Suprapubic skin (tissue), 4 donors: ENCODE measurements around the gene RPE. TPM values are rescaled to one million over a fixed set of nuclear protein-coding genes. Genes with fewer than 3 reads are reported as not detected.

ENCODE experiments used
- DNase-seq, 2 donors: peaks; one replicate each; pipeline ENCODE4 v3.0.0-alpha.2; 2019; ENCODE audit warnings: low spot score in 2 of 2
- H3K27ac ChIP-seq: fragments of 200-600 bp; sonication (generic); one replicate; pipeline ENCODE4 v1.5.1; 2019
- H3K27me3 ChIP-seq: fragments of 200-600 bp; sonication (generic); one replicate; pipeline ENCODE4 v1.5.1; 2019
- H3K36me3 ChIP-seq: fragments of 200-600 bp; sonication (generic); one replicate; pipeline ENCODE4 v1.5.1; 2019
- H3K4me1 ChIP-seq: fragments of 200-600 bp; sonication (generic); one replicate; pipeline ENCODE4 v1.5.1; 2019
- H3K4me3 ChIP-seq: fragments of 200-600 bp; sonication (generic); one replicate; pipeline ENCODE4 v1.5.1; 2019; ENCODE audit warnings: mild to moderate bottlenecking
- H3K9me3 ChIP-seq: fragments of 200-600 bp; sonication (generic); one replicate; pipeline ENCODE4 v1.5.1; 2019
- CTCF ChIP-seq, 2 donors: fragments of 200-600 bp in 1 of 2; fragments of 450-650 bp in 1 of 2; sonication (generic) in 1 of 2; IDR thresholded peaks; one replicate each; pipeline ENCODE4 v1.5.1; 2016 to 2019; ENCODE audit warnings: antibody characterized with exemption in 2 of 2, mild to moderate bottlenecking in 1 of 2, moderate library complexity in 1 of 2
- EP300 ChIP-seq: sonication (generic); formaldehyde crosslinking; IDR thresholded peaks from one replicate; pipeline ENCODE4 v1.6.1; 2017; ENCODE audit warnings: antibody characterized with exemption
- POLR2A ChIP-seq, 2 donors: fragments of 450-650 bp; IDR thresholded peaks; one replicate each; pipeline ENCODE4 v1.6.1; 2017; ENCODE audit warnings: antibody characterized with exemption in 2 of 2, mild to moderate bottlenecking in 2 of 2, moderate library complexity in 2 of 2
- POLR2AphosphoS5 ChIP-seq, 3 donors: sonication (generic); formaldehyde crosslinking; IDR thresholded peaks; one replicate each; pipeline ENCODE4 v1.6.1; 2017; ENCODE audit warnings: antibody characterized with exemption in 3 of 3
- WGBS: methylation state at CpG from one replicate; pipeline ENCODE4 v1.1.5; 2018; 5-methylcytosine and 5-hydroxymethylcytosine counted together
- total RNA-seq, 4 donors: library from RNA; depleted of rRNA; stranded (reverse); fragments of >200 nt; gene quantifications; one replicate each; pipeline ENCODE4 v1.1.0, GENCODE V29; 2016

The RPE gene
- total RNA-seq, 4 donors from 2014 or later: 33.6 to 74.0 (median 46.6) TPM

- no peaks in the 10 kb centered on the region for H3K27me3 ChIP-seq
- DNase-seq: no peak
- no peak overlapping the region for H3K4me3 ChIP-seq
- peaks cover 3% of the 10 kb centered on the region for H3K36me3 ChIP-seq
- no peak overlapping the region for H3K27ac ChIP-seq
- no peaks in the 10 kb centered on the region for H3K9me3 ChIP-seq
- no peak for TF ChIP-seq POLR2AphosphoS5 (IDR thresholded peaks at IDR 0.05)
- no peak for TF ChIP-seq POLR2A (IDR thresholded peaks at IDR 0.05)
- no peak for TF ChIP-seq CTCF (IDR thresholded peaks at IDR 0.05)
- no peak for TF ChIP-seq EP300
- WGBS: 86% methylated on average over 2 of the region's 2 CpGs
- H3K4me1 ChIP-seq: no peaks in the 10 kb centered on the region
Measured at GRCh38 chr2:210034087-210034683, 31.7 kb downstream of the RPE start.

DNA sequence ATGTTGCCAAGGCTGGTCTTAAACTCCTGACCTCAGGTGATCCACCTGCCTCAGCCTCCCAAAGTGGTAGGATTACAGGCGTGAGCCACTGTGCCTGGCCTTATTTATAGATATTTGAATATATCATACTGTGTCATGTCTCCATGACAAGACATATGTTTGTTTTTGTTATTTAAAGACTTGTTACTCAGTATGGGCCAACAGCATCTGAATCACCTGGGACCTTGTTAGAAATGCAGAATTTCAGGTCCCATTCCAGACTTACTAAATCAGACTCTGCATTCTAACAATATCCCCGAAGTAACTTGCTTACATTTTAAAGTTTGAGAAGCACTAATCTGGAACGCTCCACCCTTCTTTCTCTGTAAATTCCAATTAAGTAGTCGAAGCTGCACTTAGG is 33.2 kb downstream of the RPE start:
- Histone ChIP-seq H3K4me3 (no peak overlapping the region), H3K36me3 (peaks cover 3% of the 10 kb centered on the region), H3K9me3 (no peaks in the 10 kb centered on the region), H3K4me1 (no peaks in the 10 kb centered on the region), H3K27me3 (no peaks in the 10 kb centered on the region), H3K27ac (no peak overlapping the region)
- 94% methylated on average over 4 of the region's 4 CpGs for whole genome bisulfite sequencing
- TF ChIP-seq POLR2A (IDR thresholded peaks at IDR 0.05): no peak
- TF ChIP-seq POLR2AphosphoS5 (IDR thresholded peaks at IDR 0.05): no peak
- TF ChIP-seq CTCF (IDR thresholded peaks at IDR 0.05): no peak
- TF ChIP-seq EP300: no peak
- DNase-seq: no peak

GRCh38 chr2:210038078-210038477 is 35.6 kb downstream of the RPE start:
- H3K4me1 ChIP-seq: no peaks in the 10 kb centered on the region
- no peaks in the 10 kb centered on the region for H3K27me3 ChIP-seq
- H3K36me3 ChIP-seq: peaks cover 10% of the 10 kb centered on the region
- TF ChIP-seq POLR2AphosphoS5 (IDR thresholded peaks at IDR 0.05) (no peak), POLR2A (IDR thresholded peaks at IDR 0.05) (no peak), EP300 (no peak), CTCF (IDR thresholded peaks at IDR 0.05) (no peak)
- H3K27ac ChIP-seq: no peak overlapping the region
- no peaks in the 10 kb centered on the region for H3K9me3 ChIP-seq
- H3K4me3 ChIP-seq: no peak overlapping the region
- 93% methylated on average over 3 of the region's 3 CpGs for WGBS
- DNase-seq: no peak

- Histone ChIP-seq H3K27ac (no peak overlapping the region), H3K27me3 (no peaks in the 10 kb centered on the region), H3K36me3 (peaks cover 17% of the 10 kb centered on the region), H3K9me3 (peaks cover 3% of the 10 kb centered on the region), H3K4me1 (no peaks in the 10 kb centered on the region), H3K4me3 (no peak overlapping the region)
- TF ChIP-seq CTCF (IDR thresholded peaks at IDR 0.05): no peak
- TF ChIP-seq POLR2AphosphoS5 (IDR thresholded peaks at IDR 0.05): no peak
- DNase-seq: no peak
- WGBS: 96% methylated on average over 2 of the region's 2 CpGs
Measured at GRCh38 chr2:210046851-210047500, 44.5 kb downstream of the RPE start.

GRCh38 chr2:210049831-210050230 is 47.4 kb downstream of the RPE start:
- Histone ChIP-seq H3K27ac (no peak overlapping the region), H3K36me3 (peaks cover 14% of the 10 kb centered on the region), H3K4me3 (no peak overlapping the region), H3K27me3 (no peaks in the 10 kb centered on the region), H3K4me1 (no peaks in the 10 kb centered on the region), H3K9me3 (peaks cover 3% of the 10 kb centered on the region)
- DNase-seq: no peak
- WGBS: 92% methylated on average over 1 of the region's 1 CpG
- TF ChIP-seq POLR2AphosphoS5 (IDR thresholded peaks at IDR 0.05) (no peak), CTCF (IDR thresholded peaks at IDR 0.05) (no peak), POLR2A (IDR thresholded peaks at IDR 0.05) (no peak), EP300 (no peak)
